ENCODE results near the gene PLCB1.
A peak's percentile ranks its signal among the peaks of the same experiment; 100 is the strongest.

Gene PLCB1

GRCh38 chr20:8213270-8213669, 81.2 kb downstream of the PLCB1 start:
- DNase-seq, result no peak

GRCh38 chr20:8213831-8214587, 81.9 kb downstream of the PLCB1 start:
- no peak for DNase-seq

- no peak for DNase-seq
Observed at GRCh38 chr20:8215361-8215781, 83.3 kb downstream of the PLCB1 start.

- DNase-seq, result no peak
Observed at GRCh38 chr20:8216375-8217200, 84.5 kb downstream of the PLCB1 start.

- DNase-seq, result no peak
Observed at GRCh38 chr20:8218861-8219260, 86.8 kb downstream of the PLCB1 start.

- no peak for DNase-seq
Observed at GRCh38 chr20:8219403-8219802, 87.3 kb downstream of the PLCB1 start.

- DNase-seq, result no peak
Observed at GRCh38 chr20:8220716-8221115, 88.7 kb downstream of the PLCB1 start.

- no peak for DNase-seq
Observed at GRCh38 chr20:8221887-8222419, 89.9 kb downstream of the PLCB1 start.

- DNase-seq, result peak; percentile 25
Observed at GRCh38 chr20:8223091-8223870, 91.2 kb downstream of the PLCB1 start.

- no peak for DNase-seq
Observed at GRCh38 chr20:8225658-8226057, 93.6 kb downstream of the PLCB1 start.

- DNase-seq, result no peak
Observed at GRCh38 chr20:8226106-8226505, 94.0 kb downstream of the PLCB1 start.

- DNase-seq, result no peak
Observed at GRCh38 chr20:8227293-8227692, 95.2 kb downstream of the PLCB1 start.

GRCh38 chr20:8228315-8228714, 96.2 kb downstream of the PLCB1 start:
- no peak for DNase-seq

- DNase-seq, result no peak
Observed at GRCh38 chr20:8229090-8229489, 97.0 kb downstream of the PLCB1 start.

GRCh38 chr20:8231038-8231437, 99.0 kb downstream of the PLCB1 start:
- DNase-seq, result no peak

GRCh38 chr20:8232332-8232731, 100.3 kb downstream of the PLCB1 start:
- DNase-seq, result no peak

- DNase-seq, result no peak
Observed at GRCh38 chr20:8234580-8234979, 102.5 kb downstream of the PLCB1 start.

- DNase-seq, result no peak
Observed at GRCh38 chr20:8242066-8242465, 110.0 kb downstream of the PLCB1 start.

GRCh38 chr20:8242827-8243724, 111.0 kb downstream of the PLCB1 start:
- DNase-seq, result no peak

- DNase-seq, result no peak
Observed at GRCh38 chr20:8244637-8245036, 112.6 kb downstream of the PLCB1 start.

GRCh38 chr20:8246153-8246552, 114.1 kb downstream of the PLCB1 start:
- no peak for DNase-seq

- no peak for DNase-seq
Observed at GRCh38 chr20:8246716-8247115, 114.7 kb downstream of the PLCB1 start.
